Thyroid gland (tissue), 4 donors: ENCODE results near the gene SEMG1.

Source experiments
- CTCF ChIP-seq, 6 experiments: fragments of 200-600 bp in 3 of 6; fragments of 450-650 bp in 3 of 6; sonication (generic) in 3 of 6; IDR thresholded peaks; one replicate each; pipeline ENCODE4 v1.5.1; 2016 to 2019; ENCODE audit warnings: antibody characterized with exemption in 6 of 6, mild to moderate bottlenecking in 2 of 6, inconsistent platforms in 1 of 6, moderate library complexity in 1 of 6
- POLR2A ChIP-seq, 2 donors: fragments of 450-650 bp; IDR thresholded peaks; one replicate each; pipeline ENCODE4 v1.6.1; 2017; ENCODE audit warnings: antibody characterized with exemption in 2 of 2, mild to moderate bottlenecking in 2 of 2, moderate library complexity in 1 of 2

- TF ChIP-seq CTCF (IDR thresholded peaks at IDR 0.05) (no peak), POLR2A (IDR thresholded peaks at IDR 0.05) (no peak)
These were observed 30.1 kb upstream of the SEMG1 start for GRCh38 chr20:45176526-45177267.
